Esophagus (tissue), 2 donors: ENCODE data around the gene SMC5. TPM values are rescaled to one million over a fixed set of nuclear protein-coding genes. Genes with fewer than 3 reads are reported as not detected.
A peak's percentile ranks its signal among the peaks of the same experiment; 100 is the strongest.

Source experiments
- H3K27ac ChIP-seq, 2 donors: one replicate each; pipeline ENCODE4 v1.5.1; 2013; ENCODE audit warnings: low read depth in 2 of 2, mild to moderate bottlenecking in 2 of 2, inconsistent platforms in 1 of 2, low read length in 1 of 2, moderate library complexity in 1 of 2
- H3K27me3 ChIP-seq, 2 donors: one replicate each; pipeline ENCODE4 v1.6.1; 2013; ENCODE audit warnings: low read length in 2 of 2, control low read depth in 1 of 2, mild to moderate bottlenecking in 1 of 2; ENCODE audit not compliant: insufficient read depth in 2 of 2, control insufficient read depth in 1 of 2
- H3K36me3 ChIP-seq, 2 donors: one replicate each; pipeline ENCODE4 v1.6.1; 2013; ENCODE audit warnings: low read length in 1 of 2; ENCODE audit not compliant: control insufficient read depth in 2 of 2, insufficient read depth in 2 of 2
- H3K4me1 ChIP-seq, 2 donors: one replicate each; pipeline ENCODE4 v1.6.1; 2013; ENCODE audit warnings: low read length in 1 of 2; ENCODE audit not compliant: control insufficient read depth in 2 of 2, insufficient read depth in 2 of 2
- H3K4me3 ChIP-seq, 2 donors: one replicate each; pipeline ENCODE4 v1.5.1; 2013; ENCODE audit warnings: low read length in 2 of 2, mild to moderate bottlenecking in 2 of 2, low read depth in 1 of 2, moderate library complexity in 1 of 2
- H3K9me3 ChIP-seq, 2 donors: one replicate each; pipeline ENCODE4 v1.6.1; 2013; ENCODE audit warnings: mild to moderate bottlenecking in 2 of 2, low read depth in 1 of 2, low read length in 1 of 2, moderate library complexity in 1 of 2; ENCODE audit not compliant: control insufficient read depth in 2 of 2, insufficient read depth in 1 of 2
- WGBS, 2 donors: extraction: QIAGEN DNeasy Blood & Tissue Kit; methylation state at CpG; one replicate each; pipeline ENCODE4 v1.1.7; 2013; 5-methylcytosine and 5-hydroxymethylcytosine counted together
- polyA plus RNA-seq, 2 donors: library from polyadenylated mRNA; stranded (reverse); fragments of 200-250 nt; gene quantifications; one replicate each; pipeline ENCODE4 v1.2.3, GENCODE V29; 2013
- donor health status: healthy with polysubstance abuse.
- donor health status: Bipolar disorder and iron deficiency.

Gene SMC5
- polyA plus RNA-seq, 2 donors = 8.9 to 9.5 TPM

GRCh38 chr9:70261131-70261870 is 2.5 kb downstream of the SMC5 start:
- Histone ChIP-seq H3K27ac (peak overlapping the region; percentile 12 to 26), H3K9me3 (no peaks in the 10 kb centered on the region), H3K4me3 (peak overlapping the region in 1 of 2 donors; percentile 70), H3K27me3 (no peaks in the 10 kb centered on the region), H3K4me1 (peaks cover 5 to 8% of the 10 kb centered on the region in 2 donors), H3K36me3 (no peaks in the 10 kb centered on the region)
- WGBS, 2 donors = 51 to 63% methylated on average over 4 of the region's 4 CpGs

- Histone ChIP-seq H3K27me3 (no peaks in the 10 kb centered on the region), H3K27ac (no peak overlapping the region), H3K4me3 (no peak overlapping the region), H3K36me3 (no peaks in the 10 kb centered on the region), H3K9me3 (no peaks in the 10 kb centered on the region), H3K4me1 (peaks cover 2 to 8% of the 10 kb centered on the region in 2 donors)
- WGBS, 2 donors = 79 to 86% methylated on average over 2 of the region's 2 CpGs
These were observed 3.6 kb downstream of the SMC5 start for GRCh38 chr9:70262366-70262765.

DNA sequence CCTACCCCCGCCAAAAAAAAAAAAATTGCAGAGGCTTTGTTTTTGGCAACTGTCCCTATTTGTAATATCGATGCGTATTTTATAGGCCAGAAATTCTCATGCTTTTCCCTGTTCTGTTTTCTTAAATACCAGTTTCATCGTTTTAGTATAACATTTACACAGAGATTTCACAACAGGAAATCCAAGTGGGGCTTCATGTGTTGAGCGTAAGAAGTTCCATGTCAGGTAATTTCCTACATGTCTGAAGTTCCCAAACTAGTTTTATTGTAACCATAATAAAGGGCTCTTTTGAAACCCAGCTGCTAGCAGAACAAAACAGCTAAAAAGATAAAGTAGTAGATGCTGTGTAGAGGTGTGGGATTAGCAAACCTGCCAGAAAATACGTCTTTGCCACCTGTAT is 4.2 kb downstream of the SMC5 start:
- Histone ChIP-seq H3K36me3 (no peaks in the 10 kb centered on the region), H3K4me1 (peaks cover 2 to 8% of the 10 kb centered on the region in 2 donors), H3K4me3 (no peak overlapping the region), H3K27ac (no peak overlapping the region), H3K27me3 (no peaks in the 10 kb centered on the region), H3K9me3 (no peaks in the 10 kb centered on the region)
- WGBS, 2 donors = 28 to 29% methylated on average over 6 of the region's 6 CpGs

DNA sequence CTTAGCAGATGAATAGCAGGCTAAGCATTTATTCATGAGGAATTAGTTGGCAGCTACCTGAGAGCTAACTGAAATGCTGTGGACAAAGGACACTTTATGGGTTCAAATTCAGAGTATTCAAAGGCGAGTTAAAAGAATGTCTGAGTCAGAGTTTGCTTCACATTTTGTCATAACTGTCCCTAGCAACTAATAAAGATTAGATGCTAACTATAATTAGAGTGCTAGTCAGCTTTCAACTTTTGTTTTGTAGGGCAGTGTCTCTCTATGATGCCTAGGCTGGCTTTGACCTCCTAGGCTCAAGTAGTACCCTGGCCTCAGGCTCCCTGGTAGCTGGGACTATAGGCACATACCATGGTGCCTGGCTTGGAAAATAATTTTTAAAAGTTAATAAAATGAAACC is 4.6 kb downstream of the SMC5 start:
- Histone ChIP-seq H3K4me1 (peaks cover 2 to 8% of the 10 kb centered on the region in 2 donors), H3K9me3 (no peaks in the 10 kb centered on the region), H3K27me3 (no peaks in the 10 kb centered on the region), H3K4me3 (no peak overlapping the region), H3K27ac (peak overlapping the region in 1 of 2 donors; percentile 24), H3K36me3 (no peaks in the 10 kb centered on the region)
- WGBS, 2 donors = 48 to 53% methylated on average over 1 of the region's 1 CpG

GRCh38 chr9:70278305-70278704 is 19.5 kb downstream of the SMC5 start:
- WGBS, 2 donors = 78 to 90% methylated on average over 2 of the region's 2 CpGs
- no peaks in the 10 kb centered on the region for H3K9me3 ChIP-seq
- no peaks in the 10 kb centered on the region for H3K4me1 ChIP-seq

GRCh38 chr9:70283848-70284247 is 25.1 kb downstream of the SMC5 start:
- WGBS, 2 donors = 84 to 86% methylated on average over 1 of the region's 1 CpG
- Histone ChIP-seq H3K36me3 (peaks cover 3 to 9% of the 10 kb centered on the region in 2 donors), H3K27ac (no peak overlapping the region), H3K27me3 (no peaks in the 10 kb centered on the region), H3K4me1 (no peaks in the 10 kb centered on the region), H3K4me3 (no peak overlapping the region), H3K9me3 (no peaks in the 10 kb centered on the region)

More at GRCh38 chr9:70278305-70278704, 19.5 kb downstream of the SMC5 start:
- Histone ChIP-seq H3K27ac (no peak overlapping the region), H3K27me3 (no peaks in the 10 kb centered on the region), H3K4me3 (no peak overlapping the region), H3K36me3 (peaks cover 0 to 3% of the 10 kb centered on the region in 2 donors)

GRCh38 chr9:70285246-70285645 is 26.5 kb downstream of the SMC5 start:
- H3K4me1 ChIP-seq = no peaks in the 10 kb centered on the region
- no peak overlapping the region for H3K27ac ChIP-seq
- WGBS, 2 donors = 67 to 75% methylated on average over 3 of the region's 3 CpGs
- no peaks in the 10 kb centered on the region for H3K27me3 ChIP-seq
- no peaks in the 10 kb centered on the region for H3K9me3 ChIP-seq
- peaks cover 3 to 9% of the 10 kb centered on the region in 2 donors for H3K36me3 ChIP-seq
- H3K4me3 ChIP-seq = no peak overlapping the region

GRCh38 chr9:70285981-70286598 is 27.3 kb downstream of the SMC5 start:
- no peaks in the 10 kb centered on the region for H3K9me3 ChIP-seq
- peaks cover 3 to 9% of the 10 kb centered on the region in 2 donors for H3K36me3 ChIP-seq
- H3K27ac ChIP-seq = no peak overlapping the region
- WGBS, 2 donors = 77 to 84% methylated on average over 4 of the region's 4 CpGs
- no peaks in the 10 kb centered on the region for H3K27me3 ChIP-seq
- no peaks in the 10 kb centered on the region for H3K4me1 ChIP-seq
- H3K4me3 ChIP-seq = no peak overlapping the region

- Histone ChIP-seq H3K27me3 (no peaks in the 10 kb centered on the region), H3K9me3 (no peaks in the 10 kb centered on the region), H3K36me3 (peaks cover 0 to 2% of the 10 kb centered on the region in 2 donors), H3K4me3 (no peak overlapping the region), H3K27ac (no peak overlapping the region), H3K4me1 (no peaks in the 10 kb centered on the region)
- WGBS, 2 donors = 87 to 92% methylated on average over 3 of the region's 3 CpGs
These were observed 31.8 kb downstream of the SMC5 start for GRCh38 chr9:70290626-70291025.

DNA sequence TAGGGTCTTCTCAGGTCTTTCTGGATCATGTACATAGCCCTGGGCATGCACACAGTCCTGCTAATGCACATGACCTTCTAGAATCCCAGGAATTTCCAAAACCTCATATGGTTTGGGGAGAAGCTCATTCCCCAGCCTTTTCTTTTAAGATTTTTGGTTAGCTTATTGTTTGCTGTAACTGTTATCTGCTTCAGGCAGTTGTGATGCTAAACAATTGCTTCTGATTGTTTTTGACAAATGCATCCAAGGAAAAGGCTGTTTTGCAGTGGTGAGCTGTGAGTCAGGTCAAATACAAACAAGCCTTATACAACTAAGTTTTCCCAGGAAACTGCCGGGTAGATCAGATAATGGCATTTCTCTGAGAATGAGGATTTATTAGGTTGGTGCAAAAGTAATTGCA is 32.7 kb downstream of the SMC5 start:
- H3K27ac ChIP-seq = no peak overlapping the region
- no peak overlapping the region for H3K4me3 ChIP-seq
- H3K4me1 ChIP-seq = no peaks in the 10 kb centered on the region
- H3K9me3 ChIP-seq = no peaks in the 10 kb centered on the region
- WGBS, 2 donors = 93% methylated on average over 1 of the region's 1 CpG
- peaks cover 0 to 2% of the 10 kb centered on the region in 2 donors for H3K36me3 ChIP-seq
- H3K27me3 ChIP-seq = no peaks in the 10 kb centered on the region
